Measurements from ENCODE around the gene DOK7.

GRCh38 chr4:3518511-3518880 lies 55.4 kb downstream of the DOK7 start:
- no peak for TF ChIP-seq CTCF (IDR thresholded peaks at IDR 0.05; ENCODE audit: low read depth, low read length, missing input control)
- TF ChIP-seq TAF1 (conservative IDR thresholded peaks at IDR 0.05): no peak
- no peak for TF ChIP-seq GABPA (IDR thresholded peaks at IDR 0.05 in 1 of 2, conservative IDR thresholded peaks at IDR 0.05 in 1 of 2)
- no peak for TF ChIP-seq MAX (IDR thresholded peaks at IDR 0.05)
- no peak for TF ChIP-seq EGR1 (IDR thresholded peaks at IDR 0.05; ENCODE audit: low read depth in 2 of 2)
- TF ChIP-seq HNF4A (conservative IDR thresholded peaks at IDR 0.05): no peak
- no peak for TF ChIP-seq FOXA2 (IDR thresholded peaks at IDR 0.05)
- no peak for TF ChIP-seq REST (IDR thresholded peaks at IDR 0.05)
- no peak for TF ChIP-seq ATF3 (IDR thresholded peaks at IDR 0.05)
- TF ChIP-seq YY1 (IDR thresholded peaks at IDR 0.05): no peak
- TF ChIP-seq RAD21 (IDR thresholded peaks at IDR 0.05): no peak
- TF ChIP-seq SP1 (IDR thresholded peaks at IDR 0.05): no peak
- TF ChIP-seq JUND (IDR thresholded peaks at IDR 0.05): no peak
